Heart left ventricle (tissue), 16 donors: ENCODE measurements around the gene RUNX2. TPM values are rescaled to one million over a fixed set of nuclear protein-coding genes. Genes with fewer than 3 reads are reported as not detected.

Source experiments
- ATAC-seq, 4 donors: fragments of 200-7000 bp; cut with Tn5 transposase; one replicate each; pipeline ENCODE4 v1.9.1; 2020 to 2022; ENCODE audit warnings: moderate library complexity in 4 of 4, mild to moderate bottlenecking in 3 of 4, moderate number of reproducible peaks in 1 of 4
- DNase-seq, 5 donors: peaks; one replicate each; pipeline ENCODE4 v3.0.0-alpha.2; 2020
- H3K27ac ChIP-seq, 12 donors: fragments of 200-600 bp; sonication (generic) in 4 of 12; one replicate each; pipeline versions ENCODE4 v1.5.0 to v1.8.0; 2016 to 2022; ENCODE audit warnings: mild to moderate bottlenecking in 2 of 12
- H3K27me3 ChIP-seq, 9 donors: fragments of 200-600 bp; sonication (generic) in 2 of 9; one replicate each; pipeline versions ENCODE4 v1.5.1 to v1.8.0; 2016 to 2022; ENCODE audit warnings: mild to moderate bottlenecking in 3 of 9
- H3K36me3 ChIP-seq, 9 donors: fragments of 200-600 bp; sonication (generic) in 2 of 9; one replicate each; pipeline versions ENCODE4 v1.5.0 to v1.8.0; 2018 to 2022; ENCODE audit warnings: mild to moderate bottlenecking in 2 of 9
- H3K4me1 ChIP-seq, 12 donors: fragments of 200-600 bp; sonication (generic) in 4 of 12; one replicate each; pipeline versions ENCODE4 v1.5.0 to v1.8.0; 2016 to 2022; ENCODE audit warnings: mild to moderate bottlenecking in 3 of 12
- H3K4me3 ChIP-seq, 12 donors: fragments of 200-600 bp; sonication (generic) in 4 of 12; one replicate each; pipeline versions ENCODE4 v1.5.0 to v1.8.0; 2017 to 2022; ENCODE audit warnings: mild to moderate bottlenecking in 9 of 12, moderate library complexity in 4 of 12
- H3K9me3 ChIP-seq, 12 donors: fragments of 200-600 bp; sonication (generic) in 4 of 12; one replicate each; pipeline versions ENCODE4 v1.5.0 to v1.8.0; 2016 to 2022; ENCODE audit warnings: mild to moderate bottlenecking in 1 of 12
- CTCF ChIP-seq, 12 donors: fragments of 200-600 bp; sonication (generic) in 4 of 12; IDR thresholded peaks; one replicate each; pipeline versions ENCODE4 v1.5.0 to v1.8.0; 2018 to 2022; ENCODE audit warnings: antibody characterized with exemption in 12 of 12, mild to moderate bottlenecking in 5 of 12
- POLR2A ChIP-seq, 2 donors: fragments of 450-650 bp; IDR thresholded peaks; one replicate each; pipeline ENCODE4 v1.6.1; 2017; ENCODE audit warnings: antibody characterized with exemption in 2 of 2, mild to moderate bottlenecking in 2 of 2, moderate library complexity in 2 of 2
- WGBS, 4 donors: extraction: QIAGEN DNeasy Blood & Tissue Kit in 2 of 4; methylation state at CpG; one replicate each; pipeline versions ENCODE4 v1.1.5 to v1.1.7; 2013 to 2018; 5-methylcytosine and 5-hydroxymethylcytosine counted together
- intact Hi-C, 10 donors: fragments of 100-400 bp; cut with DNase I; formaldehyde crosslinking; loops; one replicate each; pipeline versions ENCODE4 v1.11.1 to v1.14.2; 2022
- polyA plus RNA-seq, 2 donors: library from polyadenylated mRNA; stranded (reverse); fragments of 200-250 nt; gene quantifications; one replicate each; pipeline ENCODE4 v1.2.3, GENCODE V29; 2013
- total RNA-seq, 9 donors: library from RNA; depleted of rRNA in 2 of 9; stranded (reverse); fragments of >200 nt in 2 of 9; fragmentation: NEBNext Ultra II Directional in 3 of 9; extraction: Animal tissue kit (Norgen Biotek cat#: 25700) in 3 of 9; gene quantifications; one replicate each; pipeline versions ENCODE4 v1.1.0 to v1.2.4, GENCODE V29; 2016 to 2023
- donor health status: ischemic (EF 13 %, LVEDD 7.1; RV severe dilation, severe dysfunction).
- donor health status: healthy with polysubstance abuse.
- donor health status: DM: no; HTN: yes; CAD: no.
- donor health status: DM: no; HTN: no; CAD: no.
- donor health status: ischemic (EF 25% LVEDD 6.9; RV normal size, moderate dysfunction).
- donor health status: ischemic (EF 25% LVEDD 5.7; RV mildly dilated, moderate dysfunction).
- donor health status: healthy.
- donor health status: DM: yes; HTN: yes; CAD: no.
- donor health status: ischemic (EF 35%, LVEDD 5.7; RV mildly dilated, moderate dysfunction).
- donor health status: nonischemic (EF 11% LVEDD 7.7; RV severe dilation, severe dysfunction).
- donor health status: DM: yes; HTN: yes; CAD: no.
- donor health status: PGD.
- donor health status: ischemic (EF 29% LVEDD 5.4; RV normal size, mild dysfunction).
- donor health status: nonischemic (EF 23%, LVEDD 6.1; RV moderate dilation, normal function).

Gene RUNX2
- total and polyA plus RNA-seq, 11 donors: 0.37 to 3.1 (median 2.0) TPM

- TF ChIP-seq CTCF (IDR thresholded peaks at IDR 0.05): no peak
- TF ChIP-seq POLR2A (IDR thresholded peaks at IDR 0.05): no peak
- intact Hi-C loops: no loop called here
- Histone ChIP-seq H3K36me3 (no peaks in the 10 kb centered on the region), H3K9me3 (no peaks in the 10 kb centered on the region), H3K27ac (no peak overlapping the region), H3K4me1 (peaks cover 0 to 8% (median 0%) of the 10 kb centered on the region in 12 donors), H3K27me3 (no peaks in the 10 kb centered on the region), H3K4me3 (no peak overlapping the region)
- DNase-seq (no peak), ATAC-seq (no peak)
- 88 to 90% (median 89%) methylated on average over 3 of the region's 3 CpGs for WGBS, 4 donors
Observed at GRCh38 chr6:45467853-45468252, 139.7 kb downstream of the RUNX2 start.

GRCh38 chr6:45469663-45470062 lies 141.5 kb downstream of the RUNX2 start:
- Histone ChIP-seq H3K4me3 (no peak overlapping the region), H3K36me3 (no peaks in the 10 kb centered on the region), H3K27me3 (no peaks in the 10 kb centered on the region), H3K9me3 (no peaks in the 10 kb centered on the region), H3K4me1 (peaks cover 0 to 14% (median 0%) of the 10 kb centered on the region in 12 donors), H3K27ac (no peak overlapping the region)
- WGBS, 4 donors: 92 to 95% (median 93%) methylated on average over 4 of the region's 4 CpGs
- TF ChIP-seq POLR2A (IDR thresholded peaks at IDR 0.05) (no peak), CTCF (IDR thresholded peaks at IDR 0.05) (no peak)
- intact Hi-C loops: no loop called here
- DNase-seq: no peak
- ATAC-seq: no peak

- ATAC-seq (no peak), DNase-seq (no peak)
- WGBS, 4 donors: 87 to 93% (median 91%) methylated on average over 4 of the region's 4 CpGs
- Histone ChIP-seq H3K27ac (no peak overlapping the region), H3K9me3 (no peaks in the 10 kb centered on the region), H3K4me3 (no peak overlapping the region), H3K27me3 (no peaks in the 10 kb centered on the region), H3K4me1 (peaks cover 0 to 14% (median 0%) of the 10 kb centered on the region in 12 donors), H3K36me3 (no peaks in the 10 kb centered on the region)
- TF ChIP-seq POLR2A (IDR thresholded peaks at IDR 0.05) (no peak), CTCF (IDR thresholded peaks at IDR 0.05) (no peak)
- intact Hi-C loops: no loop called here
Observed at GRCh38 chr6:45470131-45470738, 142.1 kb downstream of the RUNX2 start.

- H3K36me3 ChIP-seq: no peaks in the 10 kb centered on the region
- no peak for TF ChIP-seq CTCF (IDR thresholded peaks at IDR 0.05)
- TF ChIP-seq POLR2A (IDR thresholded peaks at IDR 0.05): no peak
- intact Hi-C loops: no loop called here
- H3K4me1 ChIP-seq: peaks cover 0 to 14% (median 0%) of the 10 kb centered on the region in 12 donors
- DNase-seq (peak in 4 of 5 donors; percentile 17 to 30 (median 24)), ATAC-seq (peak in 3 of 4 donors; percentile 76 to 82 (median 77))
- H3K4me3 ChIP-seq: no peak overlapping the region
- no peaks in the 10 kb centered on the region for H3K9me3 ChIP-seq
- 59 to 70% (median 68%) methylated on average over 7 of the region's 7 CpGs for WGBS, 4 donors
- no peaks in the 10 kb centered on the region for H3K27me3 ChIP-seq
- peak overlapping the region in 4 of 12 donors; percentile 0 to 34 (median 17) for H3K27ac ChIP-seq
Observed at GRCh38 chr6:45472382-45472781, 144.3 kb downstream of the RUNX2 start.
